ENCODE results near the gene TMEM191C.

The TMEM191C gene

GRCh38 chr22:21443057-21443734, 24.0 kb upstream of the TMEM191C start:
- POLR2A ChIA-PET = no interaction called here
- no peak for DNase-seq (ENCODE audit: extremely low spot score)
- CTCF ChIA-PET = no interaction called here
- TF ChIP-seq ELF4 (IDR thresholded peaks at IDR 0.05) (no peak), TARDBP (IDR thresholded peaks at IDR 0.05) (no peak), SP1 (IDR thresholded peaks at IDR 0.05) (no peak), SUZ12 (IDR thresholded peaks at IDR 0.05) (no peak)

- POLR2A ChIA-PET = no interaction called here
- CTCF ChIA-PET = interaction anchor here (0.6 kb wide), 1 partner anchor 13 kb away, joined by 3 read pairs; no protein-coding TSS in a partner anchor
- no peak for TF ChIP-seq SP1 (IDR thresholded peaks at IDR 0.05)
- no peak for DNase-seq (ENCODE audit: extremely low spot score)
Measured at GRCh38 chr22:21443735-21444421, 23.3 kb upstream of the TMEM191C start.

- POLR2A ChIA-PET = no interaction called here
- no peak for DNase-seq (ENCODE audit: extremely low spot score)
- TF ChIP-seq ARNT (IDR thresholded peaks at IDR 0.05) (no peak), ZNF384 (IDR thresholded peaks at IDR 0.05) (no peak), ELF4 (IDR thresholded peaks at IDR 0.05) (no peak), BHLHE40 (IDR thresholded peaks at IDR 0.05; ENCODE audit: borderline replicate concordance) (no peak), TARDBP (IDR thresholded peaks at IDR 0.05) (no peak), HDGF (IDR thresholded peaks at IDR 0.05; ENCODE audit: borderline replicate concordance) (no peak)
Measured at GRCh38 chr22:21444701-21445436, 22.3 kb upstream of the TMEM191C start.

GRCh38 chr22:21445437-21446127, 21.6 kb upstream of the TMEM191C start:
- no peak for DNase-seq (ENCODE audit: extremely low spot score)
- POLR2A ChIA-PET = no interaction called here
- TF ChIP-seq HDGF (IDR thresholded peaks at IDR 0.05; ENCODE audit: borderline replicate concordance) (no peak), L3MBTL2 (conservative IDR thresholded peaks at IDR 0.05) (no peak), FOXA1 (IDR thresholded peaks at IDR 0.05) (no peak), FOXM1 (IDR thresholded peaks at IDR 0.05; ENCODE audit: borderline replicate concordance) (no peak), ARNT (IDR thresholded peaks at IDR 0.05) (no peak), ZNF384 (IDR thresholded peaks at IDR 0.05) (no peak), LEF1 (IDR thresholded peaks at IDR 0.05; ENCODE audit: borderline replicate concordance) (no peak), NFRKB (IDR thresholded peaks at IDR 0.05) (no peak), SUZ12 (IDR thresholded peaks at IDR 0.05) (no peak), FOXK2 (IDR thresholded peaks at IDR 0.05) (no peak), BHLHE40 (IDR thresholded peaks at IDR 0.05; ENCODE audit: borderline replicate concordance) (no peak), TARDBP (IDR thresholded peaks at IDR 0.05) (no peak)
- CTCF ChIA-PET = no interaction called here

More at GRCh38 chr22:21444701-21445436, 22.3 kb upstream of the TMEM191C start:
- CTCF ChIA-PET = interaction anchor here (0.6 kb wide), 1 partner anchor 12 kb away, joined by 3 read pairs; no protein-coding TSS in a partner anchor

- no peak for DNase-seq (ENCODE audit: extremely low spot score)
- ChIA-PET POLR2A (no interaction called here), CTCF (no interaction called here)
- TF ChIP-seq LEF1 (IDR thresholded peaks at IDR 0.05; ENCODE audit: borderline replicate concordance) = no peak
- no peak for TF ChIP-seq L3MBTL2 (conservative IDR thresholded peaks at IDR 0.05)
- TF ChIP-seq FOXK2 (IDR thresholded peaks at IDR 0.05) = no peak
Measured at GRCh38 chr22:21446128-21446826, 20.9 kb upstream of the TMEM191C start.

DNA sequence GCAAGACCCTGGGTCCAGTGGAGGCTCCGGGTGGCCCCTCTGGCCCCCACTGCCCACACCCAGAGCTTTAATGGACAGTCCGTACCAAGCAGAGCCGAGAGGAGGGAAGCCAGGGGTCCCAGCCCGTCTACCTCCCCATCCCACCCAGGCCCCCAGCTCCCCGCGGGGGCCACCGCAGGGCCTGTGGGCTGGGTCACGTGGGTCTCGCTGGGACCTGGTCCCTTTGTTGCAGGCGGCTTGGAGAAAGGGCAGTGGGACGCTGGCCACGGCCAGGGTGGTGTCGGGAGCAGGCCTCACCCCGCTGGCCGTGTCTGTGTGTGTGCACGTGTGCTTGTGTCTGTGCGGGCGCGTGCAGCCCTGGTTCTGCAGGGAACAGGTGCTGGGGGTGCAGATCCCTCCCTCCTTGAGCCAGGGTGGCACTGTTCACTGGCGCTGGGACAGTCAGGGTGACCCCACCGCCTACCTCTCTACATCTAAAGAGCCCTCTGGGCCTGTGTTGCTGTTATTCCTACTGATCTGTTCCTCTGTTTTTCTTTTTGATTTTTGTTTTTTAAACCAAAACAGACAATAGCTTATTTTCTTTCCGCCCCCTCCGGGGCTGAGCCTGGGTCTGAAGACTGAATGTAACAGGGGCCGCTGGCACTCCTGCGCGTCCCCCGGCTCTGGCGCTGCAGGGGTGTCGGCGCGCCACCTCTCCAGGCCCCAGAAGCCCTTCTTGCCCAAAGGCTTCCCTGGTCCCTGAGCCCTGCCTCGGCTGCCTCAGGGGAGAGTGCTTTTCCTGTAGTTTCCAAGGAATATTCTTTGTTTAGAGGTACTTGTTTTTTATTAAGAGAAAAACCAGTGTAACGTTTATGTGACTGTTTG, 20.1 kb upstream of the TMEM191C start:
- TF ChIP-seq CTBP1 (IDR thresholded peaks at IDR 0.05; ENCODE audit: borderline replicate concordance) (no peak), NFRKB (IDR thresholded peaks at IDR 0.05) (no peak), TARDBP (IDR thresholded peaks at IDR 0.05) (no peak), L3MBTL2 (conservative IDR thresholded peaks at IDR 0.05) (no peak), LEF1 (IDR thresholded peaks at IDR 0.05; ENCODE audit: borderline replicate concordance) (no peak), ARNT (IDR thresholded peaks at IDR 0.05) (no peak), ELF4 (IDR thresholded peaks at IDR 0.05) (no peak), FOXA1 (IDR thresholded peaks at IDR 0.05) (no peak), FOXK2 (IDR thresholded peaks at IDR 0.05) (no peak), FOXM1 (IDR thresholded peaks at IDR 0.05; ENCODE audit: borderline replicate concordance) (no peak), SUZ12 (IDR thresholded peaks at IDR 0.05) (no peak), ZNF384 (IDR thresholded peaks at IDR 0.05) (no peak)
- TF ChIP-seq, protein P1, sequence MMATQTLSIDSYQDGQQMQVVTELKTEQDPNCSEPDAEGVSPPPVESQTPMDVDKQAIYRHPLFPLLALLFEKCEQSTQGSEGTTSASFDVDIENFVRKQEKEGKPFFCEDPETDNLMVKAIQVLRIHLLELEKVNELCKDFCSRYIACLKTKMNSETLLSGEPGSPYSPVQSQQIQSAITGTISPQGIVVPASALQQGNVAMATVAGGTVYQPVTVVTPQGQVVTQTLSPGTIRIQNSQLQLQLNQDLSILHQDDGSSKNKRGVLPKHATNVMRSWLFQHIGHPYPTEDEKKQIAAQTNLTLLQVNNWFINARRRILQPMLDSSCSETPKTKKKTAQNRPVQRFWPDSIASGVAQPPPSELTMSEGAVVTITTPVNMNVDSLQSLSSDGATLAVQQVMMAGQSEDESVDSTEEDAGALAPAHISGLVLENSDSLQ (IDR thresholded peaks at IDR 0.05) = no peak
- ChIA-PET POLR2A (no interaction called here), CTCF (interaction anchor here (0.5 to 0.8 kb wide), 3 partner anchors 10 to 196 kb away, joined by 3 read pairs; no protein-coding TSS in a partner anchor)
- DNase-seq (ENCODE audit: extremely low spot score) = no peak

Data from HEK293T (cell line).